Testis (tissue), 3 donors: Measurements from ENCODE around the gene DTNB. TPM values are rescaled to one million over a fixed set of nuclear protein-coding genes. Genes with fewer than 3 reads are reported as not detected.

ENCODE experiments used
- DNase-seq: peaks from one replicate; pipeline ENCODE4 v3.0.0-alpha.2; 2019
- H3K27ac ChIP-seq, 2 donors: fragments of 200-600 bp; sonication (generic); one replicate each; pipeline ENCODE4 v1.5.1; 2019
- H3K27me3 ChIP-seq: fragments of 200-600 bp; sonication (generic); one replicate; pipeline ENCODE4 v1.5.1; 2019
- H3K36me3 ChIP-seq: fragments of 200-600 bp; sonication (generic); one replicate; pipeline ENCODE4 v1.5.1; 2017; ENCODE audit warnings: low read depth; ENCODE audit errors: missing control alignments
- H3K4me1 ChIP-seq: fragments of 200-600 bp; sonication (generic); one replicate; pipeline ENCODE4 v1.5.1; 2019
- H3K4me3 ChIP-seq, 2 donors: fragments of 200-600 bp; sonication (generic); one replicate each; pipeline ENCODE4 v1.5.1; 2017 to 2019
- H3K9me3 ChIP-seq: fragments of 200-600 bp; sonication (generic); one replicate; pipeline ENCODE4 v1.5.1; 2017
- POLR2A ChIP-seq: fragments of 450-650 bp; IDR thresholded peaks from one replicate; pipeline ENCODE4 v1.6.1; 2017; ENCODE audit warnings: antibody characterized with exemption, mild to moderate bottlenecking, moderate library complexity
- WGBS, 2 donors: methylation state at CpG; one replicate each; pipeline ENCODE4 v1.1.5; 2018; 5-methylcytosine and 5-hydroxymethylcytosine counted together
- intact Hi-C: fragments of 100-400 bp; cut with DNase I; formaldehyde crosslinking; loops from one replicate; pipeline ENCODE4 v1.15.1; 2023; ENCODE audit warnings: low total_unique reads
- polyA plus RNA-seq: library from polyadenylated mRNA; stranded (reverse); fragments of 350-450 nt; fragmentation: Illumina TruSeq; extraction: RNeasy Lipid Tissue Mini Kit (QIAGEN cat#74804); gene quantifications from one replicate; pipeline ENCODE4 v1.2.3, GENCODE V29; 2014; ENCODE audit warnings: low read depth, low replicate concordance; ENCODE audit not compliant: insufficient read depth
- total RNA-seq, 2 donors: library from RNA; depleted of rRNA; stranded (reverse); fragments of >200 nt; gene quantifications; one replicate each; pipeline ENCODE4 v1.2.3, GENCODE V29; 2016
- TF ChIP-seq, protein P1 (sequence below), 3 experiments: fragments of 450-650 bp in 2 of 3; fragments of 200-600 bp in 1 of 3; sonication (generic) in 1 of 3; IDR thresholded peaks; one replicate each; pipeline ENCODE4 v1.5.1; 2016 to 2019; ENCODE audit warnings: antibody characterized with exemption in 3 of 3, mild to moderate bottlenecking in 2 of 3, moderate library complexity in 1 of 3

DTNB gene
- total and polyA plus RNA-seq, 3 donors from 2014 or later = 21.9 to 47.3 (median 45.1) TPM

GRCh38 chr2:25505622-25506021 is 167.8 kb downstream of the DTNB start:
- 86 to 100% methylated on average over 2 of the region's 2 CpGs for WGBS, 2 donors
- Histone ChIP-seq H3K4me3 (no peak overlapping the region), H3K36me3 (no peaks in the 10 kb centered on the region), H3K27ac (no peak overlapping the region), H3K4me1 (no peaks in the 10 kb centered on the region), H3K9me3 (no peaks in the 10 kb centered on the region), H3K27me3 (no peaks in the 10 kb centered on the region)
- DNase-seq = no peak
- TF ChIP-seq POLR2A = no peak
- TF ChIP-seq, protein P1, sequence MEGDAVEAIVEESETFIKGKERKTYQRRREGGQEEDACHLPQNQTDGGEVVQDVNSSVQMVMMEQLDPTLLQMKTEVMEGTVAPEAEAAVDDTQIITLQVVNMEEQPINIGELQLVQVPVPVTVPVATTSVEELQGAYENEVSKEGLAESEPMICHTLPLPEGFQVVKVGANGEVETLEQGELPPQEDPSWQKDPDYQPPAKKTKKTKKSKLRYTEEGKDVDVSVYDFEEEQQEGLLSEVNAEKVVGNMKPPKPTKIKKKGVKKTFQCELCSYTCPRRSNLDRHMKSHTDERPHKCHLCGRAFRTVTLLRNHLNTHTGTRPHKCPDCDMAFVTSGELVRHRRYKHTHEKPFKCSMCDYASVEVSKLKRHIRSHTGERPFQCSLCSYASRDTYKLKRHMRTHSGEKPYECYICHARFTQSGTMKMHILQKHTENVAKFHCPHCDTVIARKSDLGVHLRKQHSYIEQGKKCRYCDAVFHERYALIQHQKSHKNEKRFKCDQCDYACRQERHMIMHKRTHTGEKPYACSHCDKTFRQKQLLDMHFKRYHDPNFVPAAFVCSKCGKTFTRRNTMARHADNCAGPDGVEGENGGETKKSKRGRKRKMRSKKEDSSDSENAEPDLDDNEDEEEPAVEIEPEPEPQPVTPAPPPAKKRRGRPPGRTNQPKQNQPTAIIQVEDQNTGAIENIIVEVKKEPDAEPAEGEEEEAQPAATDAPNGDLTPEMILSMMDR (IDR thresholded peaks at IDR 0.05) = no peak
- intact Hi-C loops = no loop called here

DNA sequence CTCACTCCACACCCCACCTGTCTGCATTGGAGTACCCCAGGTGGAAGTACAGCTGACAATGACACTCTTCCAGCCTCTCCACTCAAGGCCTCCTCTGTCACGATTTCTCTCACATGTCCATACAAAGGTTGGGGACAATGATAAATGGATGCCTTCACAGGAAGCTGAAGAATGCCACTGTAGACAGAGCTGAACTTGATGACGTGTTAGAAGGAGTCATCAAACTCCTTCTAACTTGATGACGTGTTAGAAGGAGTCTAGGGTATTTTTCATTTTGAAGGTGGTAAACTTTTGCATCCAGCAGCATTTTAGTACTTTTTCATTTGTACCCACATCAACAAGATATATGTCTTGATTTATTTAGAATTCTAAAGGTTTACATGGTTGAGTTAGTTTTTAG is 168.2 kb downstream of the DTNB start:
- no peak overlapping the region for H3K27ac ChIP-seq
- no peak for DNase-seq
- WGBS, 2 donors = 85 to 94% methylated on average over 3 of the region's 3 CpGs
- intact Hi-C loops = no loop called here
- no peaks in the 10 kb centered on the region for H3K36me3 ChIP-seq
- H3K9me3 ChIP-seq = no peaks in the 10 kb centered on the region
- H3K4me1 ChIP-seq = no peaks in the 10 kb centered on the region
- H3K4me3 ChIP-seq = no peak overlapping the region
- TF ChIP-seq, protein P1 (IDR thresholded peaks at IDR 0.05) = no peak
- TF ChIP-seq POLR2A = no peak
- no peaks in the 10 kb centered on the region for H3K27me3 ChIP-seq

- Histone ChIP-seq H3K27me3 (no peaks in the 10 kb centered on the region), H3K9me3 (no peaks in the 10 kb centered on the region), H3K36me3 (no peaks in the 10 kb centered on the region), H3K4me1 (no peaks in the 10 kb centered on the region), H3K4me3 (no peak overlapping the region), H3K27ac (no peak overlapping the region)
- DNase-seq = no peak
- WGBS, 2 donors = 87 to 97% methylated on average over 2 of the region's 2 CpGs
- no peak for TF ChIP-seq POLR2A
- intact Hi-C loops = no loop called here
Measured at GRCh38 chr2:25504266-25504665, 169.1 kb downstream of the DTNB start.

- Histone ChIP-seq H3K4me3 (no peak overlapping the region), H3K9me3 (no peaks in the 10 kb centered on the region), H3K4me1 (no peaks in the 10 kb centered on the region), H3K36me3 (no peaks in the 10 kb centered on the region), H3K27me3 (no peaks in the 10 kb centered on the region), H3K27ac (no peak overlapping the region)
- no peak for DNase-seq
- 90 to 95% methylated on average over 3 of the region's 3 CpGs for WGBS, 2 donors
- TF ChIP-seq, protein P1 (IDR thresholded peaks at IDR 0.05) = no peak
- no peak for TF ChIP-seq POLR2A
- intact Hi-C loops = no loop called here
Measured at GRCh38 chr2:25499157-25499556, 174.2 kb downstream of the DTNB start.

DNA sequence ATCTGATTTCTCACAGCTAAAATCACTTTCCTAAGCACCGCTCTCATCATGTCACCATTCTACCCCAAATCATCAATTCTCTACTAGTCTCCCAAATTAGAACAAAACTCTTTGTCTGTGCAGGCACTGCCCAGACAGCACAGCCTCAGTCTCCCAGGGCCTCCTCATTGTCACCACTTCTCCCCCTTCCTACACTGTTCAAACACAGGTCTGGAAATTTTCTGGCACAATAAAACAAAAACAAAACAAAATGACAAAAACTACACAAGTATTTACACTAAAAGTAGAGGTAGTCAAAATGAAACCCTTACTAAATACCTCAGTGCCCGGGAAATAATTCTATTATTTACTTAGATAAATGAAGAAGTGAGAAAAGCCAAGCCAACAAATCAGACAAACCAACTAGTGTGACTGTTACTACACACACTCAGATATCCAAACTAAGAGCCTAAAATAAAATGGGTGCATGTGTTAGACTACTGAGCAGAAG is 175.4 kb downstream of the DTNB start:
- WGBS, 2 donors = 89 to 92% methylated on average over 2 of the region's 2 CpGs
- DNase-seq = no peak
- TF ChIP-seq, protein P1 (IDR thresholded peaks at IDR 0.05) = no peak
- no peak for TF ChIP-seq POLR2A
- Histone ChIP-seq H3K27me3 (no peaks in the 10 kb centered on the region), H3K9me3 (no peaks in the 10 kb centered on the region), H3K4me1 (no peaks in the 10 kb centered on the region), H3K4me3 (no peak overlapping the region), H3K36me3 (no peaks in the 10 kb centered on the region), H3K27ac (no peak overlapping the region)
- intact Hi-C loops = no loop called here
